ENCODE results near the gene RNF10. TPM values are rescaled to one million over a fixed set of nuclear protein-coding genes. Genes with fewer than 3 reads are reported as not detected.

RNF10 gene
- polyA plus RNA-seq, 1 donor: 91.8 TPM

GRCh38 chr12:120539303-120539702 lies 5.1 kb downstream of the RNF10 start:
- peak in 1 of 2 donors; percentile 19 for DNase-seq
- Histone ChIP-seq H3K27me3 (ENCODE audit: control insufficient read depth, insufficient read depth, low read length) (no peaks in the 10 kb centered on the region), H3K4me3 (ENCODE audit: low read length) (no peak overlapping the region), H3K4me1 (ENCODE audit: control insufficient read depth, insufficient read depth, low read length) (peaks cover 43% of the 10 kb centered on the region), H3K27ac (ENCODE audit: low read length) (no peak overlapping the region), H3K9me3 (ENCODE audit: control insufficient read depth, low read depth, low read length) (no peaks in the 10 kb centered on the region), H3K36me3 (ENCODE audit: control insufficient read depth, insufficient read depth, low read length) (peaks cover 9% of the 10 kb centered on the region)
- no CpG with 5 or more reads among the region's 1 CpG for WGBS (ENCODE audit: insufficient coverage, low lambda C conversion rate)

- DNase-seq: no peak
- no CpG with 5 or more reads among the region's 3 CpGs for WGBS (ENCODE audit: insufficient coverage, low lambda C conversion rate)
- no peak overlapping the region for H3K4me3 ChIP-seq (ENCODE audit: low read length)
- no peaks in the 10 kb centered on the region for H3K9me3 ChIP-seq (ENCODE audit: control insufficient read depth, low read depth, low read length)
- H3K27ac ChIP-seq (ENCODE audit: low read length): no peak overlapping the region
- H3K4me1 ChIP-seq (ENCODE audit: control insufficient read depth, insufficient read depth, low read length): peaks cover 42% of the 10 kb centered on the region
- no peaks in the 10 kb centered on the region for H3K27me3 ChIP-seq (ENCODE audit: control insufficient read depth, insufficient read depth, low read length)
- H3K36me3 ChIP-seq (ENCODE audit: control insufficient read depth, insufficient read depth, low read length): peaks cover 9% of the 10 kb centered on the region
These were observed 6.3 kb downstream of the RNF10 start for GRCh38 chr12:120540445-120540844.

GRCh38 chr12:120542166-120542565 lies 8.0 kb downstream of the RNF10 start:
- Histone ChIP-seq H3K4me1 (ENCODE audit: control insufficient read depth, insufficient read depth, low read length) (peaks cover 25% of the 10 kb centered on the region), H3K27me3 (ENCODE audit: control insufficient read depth, insufficient read depth, low read length) (no peaks in the 10 kb centered on the region), H3K9me3 (ENCODE audit: control insufficient read depth, low read depth, low read length) (no peaks in the 10 kb centered on the region), H3K27ac (ENCODE audit: low read length) (no peak overlapping the region), H3K36me3 (ENCODE audit: control insufficient read depth, insufficient read depth, low read length) (peaks cover 20% of the 10 kb centered on the region), H3K4me3 (ENCODE audit: low read length) (no peak overlapping the region)
- DNase-seq: no peak
- WGBS (ENCODE audit: insufficient coverage, low lambda C conversion rate): 100% methylated on average over 3 of the region's 5 CpGs

GRCh38 chr12:120544691-120545090 lies 10.5 kb downstream of the RNF10 start:
- no peak overlapping the region for H3K4me3 ChIP-seq (ENCODE audit: low read length)
- H3K36me3 ChIP-seq (ENCODE audit: control insufficient read depth, insufficient read depth, low read length): peaks cover 37% of the 10 kb centered on the region
- DNase-seq: no peak
- no peak overlapping the region for H3K27ac ChIP-seq (ENCODE audit: low read length)
- no peaks in the 10 kb centered on the region for H3K9me3 ChIP-seq (ENCODE audit: control insufficient read depth, low read depth, low read length)
- WGBS (ENCODE audit: insufficient coverage, low lambda C conversion rate): 86% methylated on average over 1 of the region's 3 CpGs
- H3K27me3 ChIP-seq (ENCODE audit: control insufficient read depth, insufficient read depth, low read length): no peaks in the 10 kb centered on the region
- H3K4me1 ChIP-seq (ENCODE audit: control insufficient read depth, insufficient read depth, low read length): no peaks in the 10 kb centered on the region

GRCh38 chr12:120546050-120546386 lies 11.9 kb downstream of the RNF10 start:
- no CpG with 5 or more reads among the region's 3 CpGs for WGBS (ENCODE audit: insufficient coverage, low lambda C conversion rate)
- no peaks in the 10 kb centered on the region for H3K4me1 ChIP-seq (ENCODE audit: control insufficient read depth, insufficient read depth, low read length)
- H3K27me3 ChIP-seq (ENCODE audit: control insufficient read depth, insufficient read depth, low read length): no peaks in the 10 kb centered on the region
- no peak for DNase-seq
- H3K4me3 ChIP-seq (ENCODE audit: low read length): no peak overlapping the region
- peaks cover 42% of the 10 kb centered on the region for H3K36me3 ChIP-seq (ENCODE audit: control insufficient read depth, insufficient read depth, low read length)
- H3K27ac ChIP-seq (ENCODE audit: low read length): no peak overlapping the region
- H3K9me3 ChIP-seq (ENCODE audit: control insufficient read depth, low read depth, low read length): no peaks in the 10 kb centered on the region

- no peak for DNase-seq
- WGBS (ENCODE audit: insufficient coverage, low lambda C conversion rate): no CpG with 5 or more reads among the region's 1 CpG
- H3K27ac ChIP-seq (ENCODE audit: low read length): no peak overlapping the region
- peaks cover 50% of the 10 kb centered on the region for H3K36me3 ChIP-seq (ENCODE audit: control insufficient read depth, insufficient read depth, low read length)
- H3K27me3 ChIP-seq (ENCODE audit: control insufficient read depth, insufficient read depth, low read length): no peaks in the 10 kb centered on the region
- H3K4me1 ChIP-seq (ENCODE audit: control insufficient read depth, insufficient read depth, low read length): no peaks in the 10 kb centered on the region
- no peak overlapping the region for H3K4me3 ChIP-seq (ENCODE audit: low read length)
- H3K9me3 ChIP-seq (ENCODE audit: control insufficient read depth, low read depth, low read length): no peaks in the 10 kb centered on the region
These were observed 20.5 kb downstream of the RNF10 start for GRCh38 chr12:120554678-120555077.

GRCh38 chr12:120557589-120557988 lies 23.4 kb downstream of the RNF10 start:
- H3K4me1 ChIP-seq (ENCODE audit: control insufficient read depth, insufficient read depth, low read length): no peaks in the 10 kb centered on the region
- H3K27ac ChIP-seq (ENCODE audit: low read length): no peak overlapping the region
- DNase-seq: no peak
- no peaks in the 10 kb centered on the region for H3K27me3 ChIP-seq (ENCODE audit: control insufficient read depth, insufficient read depth, low read length)
- WGBS (ENCODE audit: insufficient coverage, low lambda C conversion rate): no CpG with 5 or more reads among the region's 2 CpGs
- H3K36me3 ChIP-seq (ENCODE audit: control insufficient read depth, insufficient read depth, low read length): peaks cover 59% of the 10 kb centered on the region
- H3K9me3 ChIP-seq (ENCODE audit: control insufficient read depth, low read depth, low read length): no peaks in the 10 kb centered on the region
- no peak overlapping the region for H3K4me3 ChIP-seq (ENCODE audit: low read length)

- Histone ChIP-seq H3K27ac (ENCODE audit: low read length) (no peak overlapping the region), H3K9me3 (ENCODE audit: control insufficient read depth, low read depth, low read length) (no peaks in the 10 kb centered on the region), H3K4me3 (ENCODE audit: low read length) (no peak overlapping the region), H3K4me1 (ENCODE audit: control insufficient read depth, insufficient read depth, low read length) (no peaks in the 10 kb centered on the region), H3K36me3 (ENCODE audit: control insufficient read depth, insufficient read depth, low read length) (peaks cover 76% of the 10 kb centered on the region), H3K27me3 (ENCODE audit: control insufficient read depth, insufficient read depth, low read length) (no peaks in the 10 kb centered on the region)
- no peak for DNase-seq
- no CpG with 5 or more reads among the region's 8 CpGs for WGBS (ENCODE audit: insufficient coverage, low lambda C conversion rate)
These were observed 28.8 kb downstream of the RNF10 start for GRCh38 chr12:120562906-120563305.

- no peak for DNase-seq
- H3K36me3 ChIP-seq (ENCODE audit: control insufficient read depth, insufficient read depth, low read length): peaks cover 78% of the 10 kb centered on the region
- no peaks in the 10 kb centered on the region for H3K9me3 ChIP-seq (ENCODE audit: control insufficient read depth, low read depth, low read length)
- no peak overlapping the region for H3K4me3 ChIP-seq (ENCODE audit: low read length)
- WGBS (ENCODE audit: insufficient coverage, low lambda C conversion rate): no CpG with 5 or more reads among the region's 11 CpGs
- H3K27me3 ChIP-seq (ENCODE audit: control insufficient read depth, insufficient read depth, low read length): no peaks in the 10 kb centered on the region
- no peak overlapping the region for H3K27ac ChIP-seq (ENCODE audit: low read length)
- H3K4me1 ChIP-seq (ENCODE audit: control insufficient read depth, insufficient read depth, low read length): no peaks in the 10 kb centered on the region
These were observed 29.3 kb downstream of the RNF10 start for GRCh38 chr12:120563495-120563894.

GRCh38 chr12:120571299-120571698 lies 37.1 kb downstream of the RNF10 start:
- H3K9me3 ChIP-seq (ENCODE audit: control insufficient read depth, low read depth, low read length): no peaks in the 10 kb centered on the region
- H3K4me1 ChIP-seq (ENCODE audit: control insufficient read depth, insufficient read depth, low read length): no peaks in the 10 kb centered on the region
- peaks cover 82% of the 10 kb centered on the region for H3K36me3 ChIP-seq (ENCODE audit: control insufficient read depth, insufficient read depth, low read length)
- no peak overlapping the region for H3K4me3 ChIP-seq (ENCODE audit: low read length)
- no peaks in the 10 kb centered on the region for H3K27me3 ChIP-seq (ENCODE audit: control insufficient read depth, insufficient read depth, low read length)
- no peak for DNase-seq
- 90% methylated on average over 2 of the region's 5 CpGs for WGBS (ENCODE audit: insufficient coverage, low lambda C conversion rate)
- H3K27ac ChIP-seq (ENCODE audit: low read length): no peak overlapping the region

- H3K27me3 ChIP-seq (ENCODE audit: control insufficient read depth, insufficient read depth, low read length): no peaks in the 10 kb centered on the region
- no peaks in the 10 kb centered on the region for H3K4me1 ChIP-seq (ENCODE audit: control insufficient read depth, insufficient read depth, low read length)
- whole genome bisulfite sequencing (ENCODE audit: insufficient coverage, low lambda C conversion rate): no CpG with 5 or more reads among the region's 6 CpGs
- DNase-seq: no peak
- no peak overlapping the region for H3K27ac ChIP-seq (ENCODE audit: low read length)
- H3K9me3 ChIP-seq (ENCODE audit: control insufficient read depth, low read depth, low read length): no peaks in the 10 kb centered on the region
- no peak overlapping the region for H3K4me3 ChIP-seq (ENCODE audit: low read length)
- H3K36me3 ChIP-seq (ENCODE audit: control insufficient read depth, insufficient read depth, low read length): peaks cover 88% of the 10 kb centered on the region
These were observed 39.4 kb downstream of the RNF10 start for GRCh38 chr12:120573560-120573959.

Measured in large intestine (tissue), 3 donors.